HepG2 (cell line): ENCODE measurements around the gene RSAD2. TPM values are rescaled to one million over a fixed set of nuclear protein-coding genes. Genes with fewer than 3 reads are reported as not detected.

Experiments used
- ATAC-seq: fragments of 200-7000 bp; cut with Tn5 transposase; 3 replicates; pipeline ENCODE4 v1.9.1; 2020; ENCODE audit warnings: mild to moderate bottlenecking, moderate library complexity
- BruUV-seq: library from RNA; stranded (reverse); fragments of 400-500 nt; replicated peaks from 2 replicates; lab custom pipeline; 2021; lab: Mats Ljungman, UMichigan
- CTCF ChIA-PET: fragments of 300-600 bp; formaldehyde crosslinking; extraction: SDS; loops from one replicate; lab custom pipeline; 2021; ENCODE audit warnings: low total read pairs, inconsistent platforms, low intra/inter-chr PET ratio; lab: Yijun Ruan, JAX
- POLR2A ChIA-PET: fragments of 350-600 bp; sonication (Branson Sonifier 250); formaldehyde crosslinking; loops from one replicate; lab custom pipeline; 2020; ENCODE audit warnings: antibody characterized with exemption, inconsistent platforms; lab: Yijun Ruan, JAX
- DNase-seq: peaks from one replicate; pipeline ENCODE4 v3.0.0-alpha.2; 2015; ENCODE audit warnings: low spot score
- FAIRE-seq: peaks from 3 replicates; lab custom pipeline; 2011; peaks lifted over from hg19 to GRCh38; lab: Jason Lieb, UNC
- H2AFZ ChIP-seq: one replicate; pipeline ENCODE4 v1.6.1; 2011; ENCODE audit warnings: low read length, inconsistent platforms
- H3K27ac ChIP-seq: fragments of 300-600 bp; 3 replicates; pipeline ENCODE4 v1.8.0; 2011; ENCODE audit warnings: mixed run types, mild to moderate bottlenecking, mixed read lengths, low read length, inconsistent platforms; ENCODE audit not compliant: insufficient read depth; ENCODE audit errors: extremely low read length
- H3K27me3 ChIP-seq, 2 experiments: fragments of 200-600 bp in 1 of 2; 2 replicates in 1 of 2; 3 replicates in 1 of 2; pipeline versions ENCODE4 v1.6.0 to v1.8.0; 2011; ENCODE audit warnings: low read length in 2 of 2, mild to moderate bottlenecking in 2 of 2, moderate library complexity in 2 of 2, inconsistent platforms in 1 of 2; ENCODE audit not compliant: insufficient read depth in 2 of 2, control insufficient read depth in 1 of 2
- H3K36me3 ChIP-seq, 2 experiments: fragments of 200-600 bp in 1 of 2; replicated peaks in 1 of 2; 2 replicates in 1 of 2; 3 replicates in 1 of 2; pipeline versions ENCODE4 v1.5.1 to v1.8.0; 2011; ENCODE audit warnings: low read length in 2 of 2, inconsistent platforms in 1 of 2; ENCODE audit not compliant: insufficient read depth in 2 of 2, control insufficient read depth in 1 of 2
- H3K4me1 ChIP-seq: 2 replicates; pipeline ENCODE4 v1.5.1; 2012; ENCODE audit warnings: low read length, inconsistent platforms; ENCODE audit not compliant: insufficient read depth
- H3K4me2 ChIP-seq: 2 replicates; pipeline ENCODE4 v1.6.0; 2011; ENCODE audit warnings: low read depth, low read length, inconsistent platforms
- H3K4me3 ChIP-seq, 3 experiments: fragments of 200-600 bp in 1 of 3; sonication (generic), shearing (Covaris generic) in 1 of 3; replicated peaks in 1 of 3; 2 replicates each; pipeline ENCODE4 v1.5.1; 2011 to 2016; ENCODE audit warnings: low read length in 3 of 3, inconsistent platforms in 2 of 3, low read depth in 2 of 3, mild to moderate bottlenecking in 2 of 3, control low read depth in 1 of 3, mixed read lengths in 1 of 3; ENCODE audit not compliant: insufficient read depth in 1 of 3
- H3K79me2 ChIP-seq: one replicate; pipeline ENCODE4 v1.6.1; 2011; ENCODE audit warnings: low read length, inconsistent platforms; ENCODE audit not compliant: insufficient read depth
- H3K9ac ChIP-seq: 2 replicates; pipeline ENCODE4 v1.6.0; 2011; ENCODE audit warnings: mild to moderate bottlenecking, low read depth, low read length, inconsistent platforms; ENCODE audit not compliant: insufficient read depth
- H3K9me3 ChIP-seq: 2 replicates; pipeline ENCODE4 v1.5.1; 2012; ENCODE audit warnings: mild to moderate bottlenecking, low read length
- H4K20me1 ChIP-seq: 2 replicates; pipeline ENCODE4 v1.6.0; 2011; ENCODE audit warnings: inconsistent platforms, mild to moderate bottlenecking, low read length, moderate library complexity; ENCODE audit not compliant: insufficient read depth
- HDAC2 ChIP-seq: sonication (generic); formaldehyde crosslinking; IDR thresholded peaks from 2 replicates; pipeline ENCODE4 v1.4.0; 2020; ENCODE audit warnings: missing genetic modification reagents
- HNF4A ChIP-seq: sonication (generic); formaldehyde crosslinking; IDR thresholded peaks from 2 replicates; pipeline ENCODE4 v1.4.0; 2020; ENCODE audit warnings: missing genetic modification reagents
- HNRNPUL1 ChIP-seq: fragments of 200-400 bp; formaldehyde crosslinking; IDR thresholded peaks from 2 replicates; pipeline ENCODE4 v1.6.1; 2017; ENCODE audit warnings: low read depth, mild to moderate bottlenecking, low read length, moderate library complexity
- KDM3A ChIP-seq: IDR thresholded peaks from 2 replicates; pipeline ENCODE4 v1.6.1; 2018; ENCODE audit warnings: low read depth, missing compliant biosample characterization
- KDM5A ChIP-seq: fragments of 200-600 bp; sonication (generic); IDR thresholded peaks from 2 replicates; pipeline ENCODE4 v1.7.0; 2018; ENCODE audit warnings: antibody characterized with exemption, mild to moderate bottlenecking, low read length, borderline replicate concordance
- KLF16 ChIP-seq, 2 experiments: sonication (generic) in 1 of 2; formaldehyde crosslinking in 1 of 2; IDR thresholded peaks; 2 replicates each; pipeline versions ENCODE4 v1.6.1 to v1.8.0; 2016 to 2023; ENCODE audit warnings: missing genetic modification reagents in 2 of 2, missing compliant biosample characterization in 1 of 2
- NCOA2 ChIP-seq: sonication (generic); formaldehyde crosslinking; IDR thresholded peaks from 2 replicates; pipeline ENCODE4 v1.8.0; 2022; ENCODE audit warnings: inconsistent platforms
- NFE2L2 ChIP-seq: fragments of 150-350 bp; IDR thresholded peaks from 2 replicates; pipeline ENCODE4 v1.6.1; 2014; ENCODE audit warnings: low read length
- TAF15 ChIP-seq: fragments of 200-400 bp; formaldehyde crosslinking; IDR thresholded peaks from one replicate; pipeline ENCODE4 v1.6.1; 2018; ENCODE audit warnings: mild to moderate bottlenecking, low read depth, low read length; ENCODE audit not compliant: poor library complexity, severe bottlenecking
- ZNF234 ChIP-seq: sonication (generic); formaldehyde crosslinking; conservative IDR thresholded peaks from 2 replicates; pipeline ENCODE4 v1.5.1; 2020; ENCODE audit warnings: mild to moderate bottlenecking, missing genetic modification reagents
- ZNF605 ChIP-seq: sonication (generic); formaldehyde crosslinking; IDR thresholded peaks from 2 replicates; pipeline ENCODE4 v1.8.0; 2022; ENCODE audit warnings: mild to moderate bottlenecking, missing genetic modification reagents
- ZNF678 ChIP-seq: sonication (generic); formaldehyde crosslinking; IDR thresholded peaks from 2 replicates; pipeline ENCODE4 v1.4.0; 2020; ENCODE audit warnings: mild to moderate bottlenecking, missing genetic modification reagents
- ZNF772 ChIP-seq: sonication (generic); formaldehyde crosslinking; IDR thresholded peaks from 2 replicates; pipeline ENCODE4 v1.5.0; 2020; ENCODE audit warnings: mild to moderate bottlenecking, missing genetic modification reagents
- ZNF777 ChIP-seq: sonication (generic); formaldehyde crosslinking; IDR thresholded peaks from 2 replicates; pipeline ENCODE4 v1.4.0; 2020; ENCODE audit warnings: missing genetic modification reagents
- ZNF850 ChIP-seq: sonication (generic); formaldehyde crosslinking; conservative IDR thresholded peaks from 2 replicates; pipeline ENCODE4 v1.9.0; 2021; ENCODE audit warnings: mild to moderate bottlenecking, missing genetic modification reagents
- WGBS: methylation state at CpG from one replicate; pipeline ENCODE4 v1.1.6; 2017; ENCODE audit warnings: low lambda C conversion rate; 5-methylcytosine and 5-hydroxymethylcytosine counted together
- in situ Hi-C: cut with HindIII; loops from 2 replicates; pipeline ENCODE4 v1.10.0; 2017; ENCODE audit warnings: low pct_unique_long_range_greater_than_20kb; ENCODE audit not compliant: extremely low pct_ligation_motif_present
- intact Hi-C: fragments of 100-400 bp; cut with micrococcal nuclease; formaldehyde crosslinking; loops from one replicate; pipeline ENCODE4 v1.10.0; 2022; ENCODE audit not compliant: unreplicated experiment
- polyA plus RNA-seq, 8 experiments: library from polyadenylated mRNA; depleted of rRNA in 3 of 8; stranded (reverse) in 7 of 8; unstranded in 1 of 8; fragments of >200 nt; fragmentation: Illumina TruSeq in 4 of 8; extraction: Trizol in 4 of 8; gene quantifications; 2 replicates each; pipeline versions ENCODE4 v1.2.1 to v1.2.3, GENCODE V29; 2011 to 2016; ENCODE audit warnings: low read depth in 4 of 8, missing spikeins in 1 of 8, mixed read lengths in 1 of 8; ENCODE audit not compliant: insufficient read depth in 1 of 8
- total RNA-seq, 5 experiments: library from RNA; depleted of rRNA; stranded (reverse); fragments of >200 nt; fragmentation: Illumina TruSeq; extraction: Trizol; gene quantifications; 2 replicates each; pipeline ENCODE4 v1.2.3, GENCODE V29; 2016; ENCODE audit warnings: low read depth in 1 of 5
- TF ChIP-seq, protein P1 (sequence below): sonication (generic); formaldehyde crosslinking; IDR thresholded peaks from 2 replicates; pipeline ENCODE4 v1.4.0; 2020; ENCODE audit warnings: missing genetic modification reagents
- TF ChIP-seq, protein P2 (sequence below): sonication (generic); formaldehyde crosslinking; conservative IDR thresholded peaks from 2 replicates; pipeline ENCODE4 v1.8.1; 2023; ENCODE audit warnings: missing genetic modification reagents
- TF ChIP-seq, protein P3 (sequence below): IDR thresholded peaks from 2 replicates; pipeline ENCODE4 v1.6.1; 2012; ENCODE audit warnings: inconsistent platforms

The RSAD2 gene
- total and polyA plus RNA-seq, 2 of the 13 experiments (the other 11 are each of a cell fraction or from before 2014, with no cell fraction given), result 0.11 TPM; not detected in 1

DNA sequence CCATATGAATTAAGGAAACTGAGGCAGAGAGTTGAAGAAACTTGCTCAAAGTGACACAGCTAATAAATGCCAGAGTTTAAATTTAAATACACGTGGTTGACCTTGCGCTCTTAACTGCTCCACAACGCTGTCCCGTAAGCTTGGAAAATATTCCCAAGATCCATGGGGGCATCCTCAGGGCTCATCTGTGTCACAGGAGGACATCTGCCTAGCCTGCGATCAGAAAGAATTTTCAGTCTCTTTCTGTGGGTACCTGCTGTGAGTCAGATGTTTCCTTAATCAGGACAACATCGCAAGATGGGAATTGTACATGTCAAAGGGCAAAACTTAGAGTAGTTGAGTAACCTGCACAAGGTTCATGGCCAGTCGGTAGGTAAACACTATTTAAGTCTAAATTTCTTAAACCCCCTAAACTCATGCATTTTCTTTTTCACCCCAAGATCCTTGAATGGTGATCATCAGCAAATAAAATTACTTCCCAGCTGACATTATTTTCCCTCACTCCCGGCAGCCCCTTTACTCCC lies 13.3 kb upstream of the RSAD2 start:
- no peak overlapping the region for H3K9ac ChIP-seq
- TF ChIP-seq HNF4A (CRISPR knock-in tag), result peak; percentile 59
- TF ChIP-seq ZNF678 (CRISPR knock-in tag), result no peak
- TF ChIP-seq NCOA2, result no peak
- 0 out of 2 replicates have a peak, but pooled peaks have one; percentile 14 for TF ChIP-seq HDAC2 (CRISPR knock-in tag)
- TF ChIP-seq ZNF777 (CRISPR knock-in tag), result no peak
- ATAC-seq, result no peak
- in situ Hi-C loops, result no loop called here
- no peak overlapping the region for H2AFZ ChIP-seq
- no peak overlapping the region for H3K4me2 ChIP-seq
- H3K9me3 ChIP-seq, result peaks cover 13% of the 10 kb centered on the region
- intact Hi-C loops, result no loop called here
- CTCF ChIA-PET, result no interaction called here
- DNase-seq, result no peak
- H3K27me3 ChIP-seq, result peaks cover 0 to 31% of the 10 kb centered on the region in 2 experiments; a peak in 3 of 5 replicates
- peak; percentile 42 for FAIRE-seq
- H3K4me1 ChIP-seq, result peaks cover 19% of the 10 kb centered on the region
- no peaks in the 10 kb centered on the region for H4K20me1 ChIP-seq
- H3K79me2 ChIP-seq, result no peaks in the 10 kb centered on the region
- no peak overlapping the region for H3K4me3 ChIP-seq
- 31% methylated on average over 8 of the region's 8 CpGs for WGBS
- POLR2A ChIA-PET, result no interaction called here
- no peaks in the 10 kb centered on the region for H3K36me3 ChIP-seq
- H3K27ac ChIP-seq, result no peak overlapping the region
- BruUV-seq, result no TSS peak

DNA sequence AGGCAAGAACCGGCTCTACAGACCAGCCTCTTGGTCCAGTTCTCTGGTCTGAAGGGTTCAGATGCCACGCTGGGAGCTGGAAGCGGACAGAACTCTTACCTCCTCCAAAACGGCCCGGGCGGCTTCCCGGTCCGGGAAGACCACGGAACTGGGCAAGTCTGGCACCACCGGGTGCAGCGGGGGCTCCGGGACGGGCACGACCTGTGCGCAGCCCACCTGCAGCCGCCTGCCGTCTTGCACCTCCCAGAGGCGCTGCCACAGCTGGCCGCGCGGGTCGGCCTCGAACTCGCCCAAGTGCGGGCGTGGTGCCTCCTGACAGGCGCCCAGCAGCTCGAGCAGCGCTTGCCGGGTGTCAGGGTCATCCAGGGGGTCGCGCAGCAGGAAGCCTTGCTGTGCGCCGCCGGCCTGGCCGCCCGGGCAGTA lies 12.6 kb upstream of the RSAD2 start:
- H3K27me3 ChIP-seq, result peaks cover 0 to 31% of the 10 kb centered on the region in 2 experiments; a peak in 3 of 5 replicates
- in situ Hi-C loops (no loop called here), intact Hi-C loops (no loop called here)
- ChIA-PET POLR2A (interaction anchor here (1.1 kb wide), 1 partner anchor 56 kb away, joined by 3 read pairs; no protein-coding TSS in a partner anchor), CTCF (no interaction called here)
- H4K20me1 ChIP-seq, result no peaks in the 10 kb centered on the region
- peak overlapping the region; percentile 83 for H3K4me2 ChIP-seq
- no peak overlapping the region for H3K9ac ChIP-seq
- DNase-seq, result no peak
- H3K9me3 ChIP-seq, result peaks cover 7% of the 10 kb centered on the region; the same call in 1 of the 2 replicates
- no peaks in the 10 kb centered on the region for H3K36me3 ChIP-seq
- WGBS, result 39% methylated on average over 9 of the region's 37 CpGs
- no peak for FAIRE-seq
- no TSS peak for BruUV-seq
- peak; percentile 4 for ATAC-seq
- H3K79me2 ChIP-seq, result no peaks in the 10 kb centered on the region
- H3K4me3 ChIP-seq, result peak overlapping the region; percentile 65 to 75 (median 70); a peak in 4 of 6 replicates
- peaks cover 19% of the 10 kb centered on the region for H3K4me1 ChIP-seq
- no peak overlapping the region for H3K27ac ChIP-seq
- no peak overlapping the region for H2AFZ ChIP-seq
- TF ChIP-seq HNRNPUL1 (no peak), KDM5A (no peak), NFE2L2 (no peak), ZNF772 (CRISPR knock-in tag) (0 out of 2 replicates have a peak, but pooled peaks have one; percentile 20), ZNF234 (CRISPR knock-in tag) (no peak), ZNF850 (no peak), ZNF605 (CRISPR knock-in tag) (no peak), KDM3A (CRISPR knock-in tag) (0 out of 2 replicates have a peak, but pooled peaks have one; percentile 3), KLF16 (CRISPR knock-in tag; IDR thresholded peaks at IDR 0.05) (no peak), TAF15 (no peak)
- TF ChIP-seq, protein P1, sequence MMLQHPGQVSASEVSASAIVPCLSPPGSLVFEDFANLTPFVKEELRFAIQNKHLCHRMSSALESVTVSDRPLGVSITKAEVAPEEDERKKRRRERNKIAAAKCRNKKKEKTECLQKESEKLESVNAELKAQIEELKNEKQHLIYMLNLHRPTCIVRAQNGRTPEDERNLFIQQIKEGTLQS, result 0 out of 2 replicates have a peak, but pooled peaks have one; percentile 17
- TF ChIP-seq, protein P2, sequence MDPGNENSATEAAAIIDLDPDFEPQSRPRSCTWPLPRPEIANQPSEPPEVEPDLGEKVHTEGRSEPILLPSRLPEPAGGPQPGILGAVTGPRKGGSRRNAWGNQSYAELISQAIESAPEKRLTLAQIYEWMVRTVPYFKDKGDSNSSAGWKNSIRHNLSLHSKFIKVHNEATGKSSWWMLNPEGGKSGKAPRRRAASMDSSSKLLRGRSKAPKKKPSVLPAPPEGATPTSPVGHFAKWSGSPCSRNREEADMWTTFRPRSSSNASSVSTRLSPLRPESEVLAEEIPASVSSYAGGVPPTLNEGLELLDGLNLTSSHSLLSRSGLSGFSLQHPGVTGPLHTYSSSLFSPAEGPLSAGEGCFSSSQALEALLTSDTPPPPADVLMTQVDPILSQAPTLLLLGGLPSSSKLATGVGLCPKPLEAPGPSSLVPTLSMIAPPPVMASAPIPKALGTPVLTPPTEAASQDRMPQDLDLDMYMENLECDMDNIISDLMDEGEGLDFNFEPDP (CRISPR knock-in tag), result 0 out of 2 replicates have a peak, but pooled peaks have one; percentile 10
- TF ChIP-seq, protein P3, sequence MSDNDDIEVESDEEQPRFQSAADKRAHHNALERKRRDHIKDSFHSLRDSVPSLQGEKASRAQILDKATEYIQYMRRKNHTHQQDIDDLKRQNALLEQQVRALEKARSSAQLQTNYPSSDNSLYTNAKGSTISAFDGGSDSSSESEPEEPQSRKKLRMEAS, result 0 out of 2 replicates have a peak, but pooled peaks have one; percentile 2
